K562 (cell line): ENCODE results near the gene TMEM245. TPM values are rescaled to one million over a fixed set of nuclear protein-coding genes. Genes with fewer than 3 reads are reported as not detected.
A peak's percentile ranks its signal among the peaks of the same experiment; 100 is the strongest.

ENCODE experiments used
- KLF16 ChIP-seq: IDR thresholded peaks from 2 replicates; pipeline ENCODE4 v1.6.1; 2016; ENCODE audit warnings: antibody characterized with exemption
- LCOR ChIP-seq: sonication (generic); formaldehyde crosslinking; IDR thresholded peaks from 2 replicates; pipeline ENCODE4 v1.8.0; 2022; ENCODE audit warnings: mild to moderate bottlenecking, missing genetic modification reagents
- MBD2 ChIP-seq: sonication (generic); IDR thresholded peaks from 2 replicates; pipeline ENCODE4 v1.6.1; 2016; ENCODE audit warnings: low read depth, borderline replicate concordance
- POLR2A ChIP-seq: fragments of 450-650 bp; conservative IDR thresholded peaks from 2 replicates; pipeline ENCODE4 v1.6.1; 2016
- SRF ChIP-seq, 2 experiments: fragments of 250-450, 450-650 bp in 1 of 2; sonication (Bioruptor Pico) in 1 of 2; sonication (generic) in 1 of 2; formaldehyde crosslinking; IDR thresholded peaks; 2 replicates each; pipeline versions ENCODE4 v1.5.0 to v1.5.1; 2020 to 2022; ENCODE audit warnings: mild to moderate bottlenecking in 1 of 2, missing genetic modification reagents in 1 of 2
- polyA plus RNA-seq, 8 experiments: library from polyadenylated mRNA; depleted of rRNA in 4 of 8; stranded (reverse) in 5 of 8; unstranded in 3 of 8; fragments of >200 nt; fragmentation: Nextera tagmentation in 2 of 8; fragmentation: Illumina TruSeq in 1 of 8; extraction: Ambion mirVana in 2 of 8; extraction: Trizol in 1 of 8; gene quantifications; 2 replicates each; pipeline versions ENCODE4 v1.2.1 to v1.2.3, GENCODE V29; 2011 to 2014; ENCODE audit warnings: inconsistent platforms in 1 of 8, missing spikeins in 1 of 8
- total RNA-seq, 7 experiments: library from RNA; depleted of rRNA in 6 of 7; stranded (reverse); fragments of >200 nt in 6 of 7; fragmentation: Illumina TruSeq in 2 of 7; extraction: Trizol in 2 of 7; gene quantifications; 2 replicates each; pipeline versions ENCODE4 v1.2.1 to v1.2.3, GENCODE V29; 2011 to 2021; ENCODE audit warnings: low replicate concordance in 1 of 7
- TF ChIP-seq, protein P1 (sequence below): fragments of 200-800 bp; sonication (Bioruptor generic); IDR thresholded peaks from 2 replicates; pipeline ENCODE4 v1.6.1; 2017; ENCODE audit warnings: missing genetic modification characterization, missing compliant biosample characterization
- TF ChIP-seq, protein P2 (sequence below): fragments of 250-450 bp; sonication (Bioruptor Pico); IDR thresholded peaks from 2 replicates; pipeline ENCODE4 v1.9.0; 2021; ENCODE audit warnings: mild to moderate bottlenecking
- TF ChIP-seq, protein P3 (sequence below): fragments of 450-650 bp; IDR thresholded peaks from 2 replicates; pipeline ENCODE4 v1.6.1; 2014; ENCODE audit warnings: low read depth, mild to moderate bottlenecking, moderate library complexity, borderline replicate concordance
- TF ChIP-seq, protein P4 (sequence below), 2 experiments: fragments of 450-650 bp; IDR thresholded peaks; 2 replicates each; pipeline ENCODE4 v1.6.1; 2016; ENCODE audit warnings: mild to moderate bottlenecking in 2 of 2, borderline replicate concordance in 1 of 2, low read depth in 1 of 2, moderate library complexity in 1 of 2
- TF ChIP-seq, protein P5 (sequence below): IDR thresholded peaks from 3 replicates; pipeline ENCODE4 v1.6.1; 2011; ENCODE audit warnings: borderline replicate concordance, mild to moderate bottlenecking, moderate library complexity; ENCODE audit not compliant: insufficient read length; ENCODE audit errors: extremely low read depth

Gene TMEM245
- total and polyA plus RNA-seq, 9 of the 15 experiments (the other 6 are each of a cell fraction or from before 2014, with no cell fraction given) = 8.5 to 43.2 (median 24.3) TPM

DNA sequence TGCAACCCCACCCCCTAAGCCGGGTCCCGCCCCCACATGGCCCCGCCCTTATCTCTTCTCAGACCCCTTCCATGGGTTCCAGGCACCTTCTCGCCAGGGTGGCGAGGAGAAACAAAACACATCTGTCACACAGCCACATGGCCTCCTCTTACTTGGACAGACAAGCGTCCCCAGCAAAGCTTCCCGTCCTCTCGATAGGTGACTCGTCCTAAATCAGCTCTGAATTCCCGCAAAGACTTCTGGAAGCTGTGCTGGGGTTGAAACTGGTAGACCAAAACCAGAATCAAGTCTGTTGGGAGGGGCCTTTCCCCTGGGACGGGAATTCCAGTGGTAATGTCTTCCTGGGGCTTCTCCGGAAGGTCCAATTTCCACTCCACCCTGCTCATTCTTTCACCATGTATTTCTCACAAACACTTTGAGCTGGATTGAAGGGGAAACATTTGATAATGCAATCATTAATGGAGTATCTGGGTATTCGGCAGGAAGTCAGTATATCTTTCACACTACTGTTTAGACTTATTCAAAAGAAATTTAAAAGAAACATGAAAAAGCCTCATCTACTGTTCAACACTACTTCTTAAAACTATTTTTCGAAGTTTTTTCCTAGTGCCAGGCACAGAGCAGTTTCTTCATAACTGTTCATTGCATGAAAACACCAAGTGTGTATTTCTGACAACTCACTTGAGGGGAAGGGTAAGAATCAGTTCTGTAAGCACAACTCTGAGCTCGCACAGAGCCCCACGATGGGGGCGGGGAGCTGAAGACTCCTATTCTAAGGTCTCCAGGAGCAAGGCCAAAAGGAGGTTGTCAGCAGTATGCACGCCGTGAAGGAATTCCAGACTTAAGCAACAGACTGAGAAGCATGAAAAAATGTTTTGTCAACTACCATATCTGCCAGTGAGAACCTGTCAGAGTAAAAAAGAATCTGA lies 105.8 kb downstream of the TMEM245 start (continued):
- TF ChIP-seq, protein P1, sequence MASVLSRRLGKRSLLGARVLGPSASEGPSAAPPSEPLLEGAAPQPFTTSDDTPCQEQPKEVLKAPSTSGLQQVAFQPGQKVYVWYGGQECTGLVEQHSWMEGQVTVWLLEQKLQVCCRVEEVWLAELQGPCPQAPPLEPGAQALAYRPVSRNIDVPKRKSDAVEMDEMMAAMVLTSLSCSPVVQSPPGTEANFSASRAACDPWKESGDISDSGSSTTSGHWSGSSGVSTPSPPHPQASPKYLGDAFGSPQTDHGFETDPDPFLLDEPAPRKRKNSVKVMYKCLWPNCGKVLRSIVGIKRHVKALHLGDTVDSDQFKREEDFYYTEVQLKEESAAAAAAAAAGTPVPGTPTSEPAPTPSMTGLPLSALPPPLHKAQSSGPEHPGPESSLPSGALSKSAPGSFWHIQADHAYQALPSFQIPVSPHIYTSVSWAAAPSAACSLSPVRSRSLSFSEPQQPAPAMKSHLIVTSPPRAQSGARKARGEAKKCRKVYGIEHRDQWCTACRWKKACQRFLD (CRISPR knock-in tag) = 0 out of 2 replicates have a peak, but pooled peaks have one; percentile 53
- TF ChIP-seq SRF (CRISPR knock-in tag; IDR thresholded peaks at IDR 0.05) (peak in 1 of 2 experiments; percentile 86; a peak in 1 of 4 replicates), KLF16 (0 out of 2 replicates have a peak, but pooled peaks have one; percentile 12), LCOR (no peak), POLR2A (0 out of 2 replicates have a peak, but pooled peaks have one; percentile 1), MBD2 (peak; percentile 8; the same call in 1 of the 2 replicates)
- TF ChIP-seq, protein P2, sequence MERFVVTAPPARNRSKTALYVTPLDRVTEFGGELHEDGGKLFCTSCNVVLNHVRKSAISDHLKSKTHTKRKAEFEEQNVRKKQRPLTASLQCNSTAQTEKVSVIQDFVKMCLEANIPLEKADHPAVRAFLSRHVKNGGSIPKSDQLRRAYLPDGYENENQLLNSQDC = 0 out of 2 replicates have a peak, but pooled peaks have one; percentile 16
- TF ChIP-seq, protein P3, sequence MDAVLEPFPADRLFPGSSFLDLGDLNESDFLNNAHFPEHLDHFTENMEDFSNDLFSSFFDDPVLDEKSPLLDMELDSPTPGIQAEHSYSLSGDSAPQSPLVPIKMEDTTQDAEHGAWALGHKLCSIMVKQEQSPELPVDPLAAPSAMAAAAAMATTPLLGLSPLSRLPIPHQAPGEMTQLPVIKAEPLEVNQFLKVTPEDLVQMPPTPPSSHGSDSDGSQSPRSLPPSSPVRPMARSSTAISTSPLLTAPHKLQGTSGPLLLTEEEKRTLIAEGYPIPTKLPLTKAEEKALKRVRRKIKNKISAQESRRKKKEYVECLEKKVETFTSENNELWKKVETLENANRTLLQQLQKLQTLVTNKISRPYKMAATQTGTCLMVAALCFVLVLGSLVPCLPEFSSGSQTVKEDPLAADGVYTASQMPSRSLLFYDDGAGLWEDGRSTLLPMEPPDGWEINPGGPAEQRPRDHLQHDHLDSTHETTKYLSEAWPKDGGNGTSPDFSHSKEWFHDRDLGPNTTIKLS = 0 out of 2 replicates have a peak, but pooled peaks have one; percentile 13
- TF ChIP-seq, protein P4, sequence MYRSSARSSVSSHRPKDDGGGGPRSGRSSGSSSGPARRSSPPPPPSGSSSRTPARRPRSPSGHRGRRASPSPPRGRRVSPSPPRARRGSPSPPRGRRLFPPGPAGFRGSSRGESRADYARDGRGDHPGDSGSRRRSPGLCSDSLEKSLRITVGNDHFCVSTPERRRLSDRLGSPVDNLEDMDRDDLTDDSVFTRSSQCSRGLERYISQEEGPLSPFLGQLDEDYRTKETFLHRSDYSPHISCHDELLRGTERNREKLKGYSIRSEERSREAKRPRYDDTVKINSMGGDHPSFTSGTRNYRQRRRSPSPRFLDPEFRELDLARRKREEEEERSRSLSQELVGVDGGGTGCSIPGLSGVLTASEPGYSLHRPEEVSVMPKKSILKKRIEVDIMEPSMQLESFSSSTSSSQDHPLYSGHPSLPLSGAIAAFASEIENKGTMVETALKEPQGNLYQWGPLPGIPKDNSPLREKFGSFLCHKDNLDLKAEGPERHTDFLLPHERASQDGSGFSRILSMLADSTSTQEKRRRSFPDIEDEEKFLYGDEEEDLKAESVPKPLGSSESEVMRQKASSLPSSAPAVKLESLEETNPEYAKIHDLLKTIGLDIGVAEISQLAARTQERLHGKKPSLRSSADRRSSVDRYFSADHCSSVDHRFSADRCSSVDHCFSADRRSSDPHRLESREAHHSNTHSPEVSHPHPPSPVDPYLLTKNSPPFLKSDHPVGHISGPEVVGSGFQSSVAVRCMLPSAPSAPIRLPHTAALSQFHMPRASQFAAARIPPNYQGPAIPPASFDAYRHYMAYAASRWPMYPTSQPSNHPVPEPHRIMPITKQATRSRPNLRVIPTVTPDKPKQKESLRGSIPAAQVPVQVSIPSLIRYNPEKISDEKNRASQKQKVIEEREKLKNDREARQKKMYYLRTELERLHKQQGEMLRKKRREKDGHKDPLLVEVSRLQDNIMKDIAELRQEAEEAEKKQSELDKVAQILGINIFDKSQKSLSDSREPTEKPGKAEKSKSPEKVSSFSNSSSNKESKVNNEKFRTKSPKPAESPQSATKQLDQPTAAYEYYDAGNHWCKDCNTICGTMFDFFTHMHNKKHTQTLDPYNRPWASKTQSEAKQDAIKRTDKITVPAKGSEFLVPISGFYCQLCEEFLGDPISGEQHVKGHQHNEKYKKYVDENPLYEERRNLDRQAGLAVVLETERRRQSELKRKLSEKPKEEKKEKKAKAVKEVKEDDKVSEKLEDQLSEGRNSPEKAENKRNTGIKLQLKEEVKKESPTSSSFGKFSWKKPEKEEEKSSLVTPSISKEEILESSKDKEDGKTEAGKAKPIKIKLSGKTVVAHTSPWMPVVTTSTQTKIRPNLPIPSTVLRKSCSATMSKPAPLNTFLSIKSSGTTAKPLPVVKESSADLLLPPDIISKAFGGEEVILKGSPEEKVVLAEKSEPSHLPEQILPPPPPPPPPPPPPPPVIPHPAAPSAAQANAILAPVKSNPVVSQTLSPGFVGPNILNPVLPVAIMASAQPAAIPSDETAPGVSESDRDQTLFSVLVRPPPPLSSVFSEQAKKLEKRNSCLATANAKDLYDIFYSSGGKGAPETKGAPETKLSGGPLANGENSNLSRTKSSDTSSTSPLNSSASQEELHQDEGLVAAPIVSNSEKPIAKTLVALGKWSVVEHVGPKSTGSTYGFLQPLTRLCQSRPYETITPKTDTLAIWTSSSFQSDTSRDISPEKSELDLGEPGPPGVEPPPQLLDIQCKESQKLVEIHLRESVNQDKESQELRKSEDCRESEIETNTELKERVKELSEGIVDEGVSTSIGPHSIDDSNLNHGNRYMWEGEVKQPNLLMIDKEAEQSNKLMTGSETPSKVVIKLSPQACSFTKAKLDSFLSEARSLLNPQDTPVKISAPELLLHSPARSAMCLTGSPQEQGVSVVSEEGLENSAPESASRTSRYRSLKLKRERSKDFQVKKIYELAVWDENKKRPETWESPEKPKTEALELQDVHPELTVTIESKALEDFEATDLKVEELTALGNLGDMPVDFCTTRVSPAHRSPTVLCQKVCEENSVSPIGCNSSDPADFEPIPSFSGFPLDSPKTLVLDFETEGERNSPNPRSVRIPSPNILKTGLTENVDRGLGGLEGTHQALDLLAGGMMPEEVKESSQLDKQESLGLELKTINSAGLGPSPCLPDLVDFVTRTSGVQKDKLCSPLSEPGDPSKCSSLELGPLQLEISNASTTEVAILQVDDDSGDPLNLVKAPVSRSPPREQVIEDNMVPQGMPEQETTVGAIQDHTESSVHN (IDR thresholded peaks at IDR 0.05; ENCODE audit: borderline replicate concordance in 1 of 2, low read depth in 1 of 2) = no peak
- TF ChIP-seq, protein P5, sequence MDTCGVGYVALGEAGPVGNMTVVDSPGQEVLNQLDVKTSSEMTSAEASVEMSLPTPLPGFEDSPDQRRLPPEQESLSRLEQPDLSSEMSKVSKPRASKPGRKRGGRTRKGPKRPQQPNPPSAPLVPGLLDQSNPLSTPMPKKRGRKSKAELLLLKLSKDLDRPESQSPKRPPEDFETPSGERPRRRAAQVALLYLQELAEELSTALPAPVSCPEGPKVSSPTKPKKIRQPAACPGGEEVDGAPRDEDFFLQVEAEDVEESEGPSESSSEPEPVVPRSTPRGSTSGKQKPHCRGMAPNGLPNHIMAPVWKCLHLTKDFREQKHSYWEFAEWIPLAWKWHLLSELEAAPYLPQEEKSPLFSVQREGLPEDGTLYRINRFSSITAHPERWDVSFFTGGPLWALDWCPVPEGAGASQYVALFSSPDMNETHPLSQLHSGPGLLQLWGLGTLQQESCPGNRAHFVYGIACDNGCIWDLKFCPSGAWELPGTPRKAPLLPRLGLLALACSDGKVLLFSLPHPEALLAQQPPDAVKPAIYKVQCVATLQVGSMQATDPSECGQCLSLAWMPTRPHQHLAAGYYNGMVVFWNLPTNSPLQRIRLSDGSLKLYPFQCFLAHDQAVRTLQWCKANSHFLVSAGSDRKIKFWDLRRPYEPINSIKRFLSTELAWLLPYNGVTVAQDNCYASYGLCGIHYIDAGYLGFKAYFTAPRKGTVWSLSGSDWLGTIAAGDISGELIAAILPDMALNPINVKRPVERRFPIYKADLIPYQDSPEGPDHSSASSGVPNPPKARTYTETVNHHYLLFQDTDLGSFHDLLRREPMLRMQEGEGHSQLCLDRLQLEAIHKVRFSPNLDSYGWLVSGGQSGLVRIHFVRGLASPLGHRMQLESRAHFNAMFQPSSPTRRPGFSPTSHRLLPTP = no peak
